ACHN (cell line): ENCODE data around the gene PCID2.

Source experiments
- DNase-seq: peaks from one replicate; pipeline ENCODE4 v3.0.0-alpha.2; 2015
- in situ Hi-C: cut with HindIII; loops from 2 replicates; pipeline ENCODE4 v1.10.0; 2017; ENCODE audit warnings: low sequenced_read_pairs, low pct_ligation_motif_present, low pct_unique_long_range_greater_than_20kb

Gene PCID2

GRCh38 chr13:113144255-113144629 lies 64.2 kb downstream of the PCID2 start:
- in situ Hi-C loops, result no loop called here
- no peak for DNase-seq

GRCh38 chr13:113143466-113144254 lies 64.8 kb downstream of the PCID2 start:
- DNase-seq, result no peak
- in situ Hi-C loops, result no loop called here

GRCh38 chr13:113142876-113143275 lies 65.6 kb downstream of the PCID2 start:
- DNase-seq, result no peak
- in situ Hi-C loops, result no loop called here

- in situ Hi-C loops, result no loop called here
- no peak for DNase-seq
Measured at GRCh38 chr13:113141601-113141970, 66.9 kb downstream of the PCID2 start.

GRCh38 chr13:113140677-113141600 lies 67.5 kb downstream of the PCID2 start:
- in situ Hi-C loops, result no loop called here
- no peak for DNase-seq

GRCh38 chr13:113139577-113139976 lies 68.9 kb downstream of the PCID2 start:
- in situ Hi-C loops, result no loop called here
- DNase-seq, result no peak

- DNase-seq, result no peak
Measured at GRCh38 chr13:113138792-113139551, 69.5 kb downstream of the PCID2 start.

GRCh38 chr13:113137691-113138298 lies 70.7 kb downstream of the PCID2 start:
- in situ Hi-C loops, result no loop called here

More at GRCh38 chr13:113138792-113139551, 69.5 kb downstream of the PCID2 start:
- in situ Hi-C loops, result no loop called here

GRCh38 chr13:113135281-113135760 lies 73.1 kb downstream of the PCID2 start:
- DNase-seq, result no peak
- in situ Hi-C loops, result no loop called here

More at GRCh38 chr13:113137691-113138298, 70.7 kb downstream of the PCID2 start:
- no peak for DNase-seq

GRCh38 chr13:113129921-113130750 lies 78.3 kb downstream of the PCID2 start:
- in situ Hi-C loops, result no loop called here
- DNase-seq, result no peak

- in situ Hi-C loops, result no loop called here
- no peak for DNase-seq
Measured at GRCh38 chr13:113129480-113129879, 79.0 kb downstream of the PCID2 start.
